GM21825 (cell line): ENCODE data around the gene CTBP2.
A peak's percentile ranks its signal among the peaks of the same experiment; 100 is the strongest.

Experiments
- ATAC-seq: cut with Tn5 transposase; IDR thresholded peaks from one replicate; pipeline ENCODE4 v1.9.1; 2021; ENCODE audit warnings: mild to moderate bottlenecking, moderate library complexity; ENCODE audit not compliant: unreplicated experiment

The CTBP2 gene

DNA sequence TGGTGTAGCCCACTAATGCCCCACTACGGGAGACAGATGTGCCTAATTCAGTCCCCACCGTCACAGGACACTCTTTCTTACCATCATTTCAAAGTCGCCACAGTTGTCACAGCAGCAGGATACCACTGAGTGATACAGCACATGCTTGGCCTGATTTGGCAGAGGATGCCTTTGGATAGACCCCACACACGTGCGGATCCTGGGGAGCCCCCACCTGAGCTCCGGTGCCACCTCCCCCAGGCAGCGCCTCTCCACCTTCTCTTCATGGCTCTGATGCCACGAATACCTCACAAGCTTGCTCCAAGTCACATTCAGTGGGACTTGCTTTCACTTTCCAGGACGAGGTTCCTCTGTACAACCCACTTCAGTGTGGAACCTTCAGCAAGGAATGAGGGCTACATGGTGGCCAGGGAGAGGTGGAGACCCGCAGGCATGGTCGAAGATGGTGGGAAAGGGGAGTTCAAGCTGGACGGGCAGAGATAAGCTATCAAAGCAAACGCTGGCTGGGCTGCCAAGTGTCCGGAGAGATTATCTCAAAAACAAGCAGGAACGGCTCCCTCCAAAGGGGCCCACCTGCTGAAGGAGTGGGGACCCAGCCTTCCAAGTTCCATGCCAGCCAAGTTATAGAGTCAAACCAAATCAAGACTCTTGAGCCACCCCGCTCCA is 111.0 kb downstream of the CTBP2 start:
- no peak for ATAC-seq

DNA sequence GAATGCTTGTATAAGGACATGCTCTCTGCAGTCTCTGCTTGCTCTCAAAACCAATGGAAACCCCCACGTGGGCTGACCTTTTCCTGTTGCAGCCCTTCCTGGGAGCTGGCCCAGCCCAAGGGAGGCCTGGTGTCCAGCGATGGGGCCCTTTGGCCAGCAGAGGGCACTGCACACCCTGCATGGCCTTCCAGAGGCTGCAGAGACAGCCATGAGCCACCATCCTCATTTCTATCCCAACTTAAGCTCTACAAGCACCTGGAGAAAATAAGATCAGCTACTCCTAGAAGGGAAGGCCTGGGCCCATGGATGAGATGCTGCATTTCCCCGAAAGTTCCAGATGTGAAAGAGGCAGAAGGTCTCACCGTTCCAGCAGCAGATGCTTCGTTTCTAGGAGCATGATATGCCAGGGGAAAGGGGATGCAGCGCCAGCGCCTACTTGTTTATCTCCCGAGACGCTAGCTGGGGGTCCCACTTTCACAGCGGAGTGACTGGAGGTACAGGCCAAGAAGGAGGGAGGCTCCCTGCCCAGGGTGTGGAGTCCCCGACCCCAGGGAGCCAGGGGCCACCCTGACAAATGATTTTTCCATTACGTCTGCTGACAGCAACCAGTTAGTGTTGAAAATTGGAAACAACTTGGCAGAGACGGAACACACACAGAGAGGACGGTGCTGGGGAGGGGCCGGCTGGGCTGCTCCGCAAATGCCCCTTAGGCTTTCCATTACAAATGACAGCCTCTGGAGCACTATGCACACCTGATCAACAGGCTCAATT is 112.1 kb downstream of the CTBP2 start:
- peak; percentile 93 for ATAC-seq

DNA sequence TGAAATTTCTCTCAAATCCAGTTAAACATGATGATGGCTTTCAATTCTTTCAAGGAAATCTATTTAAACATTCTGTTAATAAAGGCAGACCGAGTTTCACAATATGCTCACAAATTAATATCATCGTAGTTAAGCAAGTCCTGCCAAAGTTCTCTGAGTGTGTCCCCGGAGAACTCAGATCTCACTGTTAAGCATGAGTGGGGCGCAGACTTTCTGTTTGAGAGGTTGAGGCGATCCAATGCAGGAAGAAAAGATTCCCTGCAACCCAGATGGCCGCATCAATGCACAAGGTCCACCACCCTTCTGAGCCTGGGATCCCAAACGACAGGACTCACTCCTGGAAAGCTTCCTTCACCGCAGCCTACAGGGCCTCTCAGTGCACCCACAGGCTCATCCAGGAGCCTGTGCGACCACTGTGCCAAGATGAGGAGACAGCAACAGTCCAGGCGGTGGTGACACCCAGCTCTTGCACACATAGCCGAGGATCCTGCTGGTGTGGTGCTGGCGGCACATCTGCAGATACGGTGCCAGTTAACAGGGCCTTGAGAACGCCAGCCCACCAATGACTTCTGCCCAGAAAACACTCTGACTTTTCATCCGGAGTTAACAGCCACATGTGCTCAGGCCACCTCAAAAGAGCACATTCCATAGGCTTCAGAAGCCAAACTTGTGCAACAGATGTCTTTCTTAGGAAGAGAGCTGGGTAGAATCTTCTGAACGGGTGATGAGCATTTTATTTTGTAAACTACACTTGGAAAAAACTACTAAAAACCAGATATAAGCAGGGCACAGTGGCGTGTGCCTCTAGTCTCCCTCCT is 116.3 kb downstream of the CTBP2 start:
- no peak for ATAC-seq

DNA sequence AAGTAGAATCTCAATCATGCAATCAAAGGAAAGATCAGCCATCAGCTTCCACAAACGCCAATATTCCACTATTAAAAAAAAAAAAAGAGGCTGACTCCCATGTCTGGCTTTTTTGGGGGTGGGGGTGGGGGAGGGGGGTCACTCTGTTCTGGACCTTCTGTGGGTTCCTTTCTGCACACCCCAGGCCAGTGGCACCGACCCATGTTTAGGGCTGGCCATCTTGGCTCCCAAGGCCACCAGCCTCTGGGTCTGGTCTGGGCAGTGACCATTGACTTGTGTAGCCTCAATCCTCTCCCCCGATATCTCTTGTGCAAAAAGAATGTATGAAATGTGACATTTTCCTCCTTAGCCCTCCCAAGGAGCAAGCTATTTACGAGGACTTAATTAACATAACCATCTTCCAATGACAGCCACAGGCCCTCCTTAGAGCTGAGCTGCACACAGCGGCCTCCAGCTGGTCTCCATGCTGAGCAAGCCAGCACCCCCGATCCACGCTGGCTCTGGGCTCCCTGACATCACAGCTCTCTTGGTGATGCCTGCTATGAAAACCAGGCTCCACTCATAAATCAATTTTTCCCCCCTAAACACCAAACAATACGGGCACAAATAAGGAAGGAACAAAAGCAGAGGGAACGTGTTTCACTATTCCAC is 118.4 kb downstream of the CTBP2 start:
- ATAC-seq = no peak

DNA sequence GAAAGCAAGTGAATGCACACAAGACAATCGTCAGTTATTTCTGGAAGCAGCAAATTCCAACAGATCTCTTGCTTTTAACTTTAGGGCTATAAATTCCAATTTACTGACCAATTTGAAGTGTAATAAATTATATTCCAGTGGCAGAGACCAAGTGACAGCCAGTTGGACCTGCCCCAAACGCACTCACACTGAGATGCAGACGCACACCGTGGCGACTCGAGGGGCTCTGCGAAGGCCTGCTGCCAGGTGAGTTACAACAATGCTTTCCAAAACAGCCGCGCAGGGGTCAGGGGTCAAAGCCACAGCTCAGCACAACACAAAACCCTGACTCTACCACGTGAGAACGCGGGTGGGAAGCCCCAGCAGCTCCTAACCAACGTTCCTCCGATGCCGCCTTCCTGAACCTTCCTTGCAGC is 121.0 kb downstream of the CTBP2 start:
- ATAC-seq = no peak

DNA sequence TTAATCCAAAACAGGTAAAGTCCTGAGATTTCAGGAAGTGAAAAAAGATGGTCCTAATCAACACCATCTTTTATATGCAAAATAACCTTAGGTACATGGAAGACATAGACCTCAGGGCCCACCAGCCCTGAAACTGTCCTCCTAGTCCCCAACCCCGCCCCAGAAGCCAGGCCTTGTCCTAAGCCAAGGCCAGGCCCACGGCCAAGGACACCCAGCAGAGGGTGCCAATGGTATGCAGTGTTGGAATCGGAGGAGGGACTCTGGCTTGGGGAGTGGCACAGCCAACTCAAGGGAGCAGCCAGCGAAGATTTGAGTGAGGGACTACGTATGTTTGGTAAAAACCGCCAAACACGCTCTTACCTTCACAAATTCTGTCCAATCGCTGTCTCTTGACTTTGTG is 121.7 kb downstream of the CTBP2 start:
- ATAC-seq = no peak

DNA sequence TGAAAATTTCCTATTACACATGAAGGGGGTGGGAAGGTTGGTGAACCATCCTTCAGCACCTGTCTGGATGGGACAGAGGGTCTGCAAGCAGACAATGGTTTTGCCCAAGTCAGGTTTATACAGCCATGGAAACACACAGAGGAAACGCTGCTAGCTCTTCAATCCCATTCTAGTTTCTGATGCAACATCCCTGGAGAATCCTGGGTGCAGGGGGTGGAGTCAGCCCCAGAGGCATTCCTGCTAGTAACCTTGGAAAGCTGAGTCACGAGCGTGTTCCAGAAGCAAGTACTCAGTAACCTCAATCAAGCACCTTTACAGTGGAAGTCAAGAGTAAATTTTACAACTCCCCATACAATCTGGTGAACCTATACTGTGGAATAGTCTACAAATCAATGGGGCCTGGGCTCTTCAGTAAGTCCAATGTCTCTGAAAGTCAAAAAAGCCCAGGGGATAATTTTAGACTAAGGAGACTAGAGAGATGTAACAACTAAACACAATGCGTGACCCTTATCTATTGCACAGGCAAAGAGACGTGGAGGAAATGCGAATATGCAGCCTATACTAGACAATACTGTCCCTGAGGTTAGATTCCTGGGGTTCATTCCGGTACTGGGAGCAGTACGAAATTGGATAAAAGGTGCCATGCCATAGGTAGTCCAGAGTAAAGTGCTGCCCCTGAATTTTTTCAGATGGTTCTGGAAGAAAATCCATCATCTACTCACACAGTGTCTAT is 123.1 kb downstream of the CTBP2 start:
- ATAC-seq = no peak

DNA sequence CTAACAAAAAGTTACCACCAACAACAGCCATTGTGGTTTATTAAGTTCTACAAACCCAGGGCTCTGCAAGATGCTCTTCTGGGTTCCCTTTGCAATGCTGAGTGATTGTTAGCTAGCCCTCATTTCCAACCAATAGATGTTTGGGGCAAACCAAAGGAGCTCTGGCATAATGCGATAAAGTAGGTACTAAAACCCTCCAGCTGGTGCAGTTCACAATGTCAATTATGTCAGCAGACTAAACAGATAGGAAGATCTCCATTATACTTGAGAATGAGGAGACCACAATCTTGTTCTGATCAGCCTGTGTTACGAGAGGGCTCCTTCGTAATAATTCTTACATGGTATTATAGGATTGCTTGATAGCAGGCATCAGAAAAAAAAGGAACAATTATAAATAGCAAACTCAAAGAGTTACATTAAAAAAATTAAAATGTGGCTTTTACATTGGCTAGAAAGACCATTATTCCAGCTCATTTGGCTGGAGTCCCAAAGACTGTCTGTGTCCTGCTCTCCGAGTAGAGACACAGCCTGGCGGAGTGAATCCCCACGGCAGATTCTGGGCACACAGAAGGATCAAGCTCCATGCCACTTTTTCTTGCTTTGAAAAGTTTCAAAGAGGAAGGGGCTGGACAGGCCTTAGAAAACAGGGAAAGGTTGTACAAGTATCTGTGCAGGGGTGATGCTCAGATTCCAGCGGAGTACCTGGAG is 124.6 kb downstream of the CTBP2 start:
- no peak for ATAC-seq

DNA sequence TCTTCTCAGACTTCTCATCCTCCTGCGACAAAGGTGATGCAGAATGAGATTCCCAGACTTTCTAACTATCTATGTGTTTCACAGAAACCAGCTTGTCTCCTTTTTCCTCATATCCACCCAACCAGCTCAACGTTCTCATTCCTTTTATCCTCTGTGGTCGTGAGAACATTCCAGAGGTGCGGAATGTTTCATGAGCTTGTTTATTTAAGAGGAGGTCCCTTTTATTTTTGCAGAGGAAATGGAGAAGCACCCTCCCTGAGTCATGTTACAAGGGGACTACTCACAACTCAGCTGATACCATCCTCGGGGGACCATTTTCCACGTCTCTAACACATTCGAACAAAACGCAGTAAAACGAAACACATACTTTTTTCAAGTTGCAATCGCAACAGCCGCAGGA is 125.2 kb downstream of the CTBP2 start:
- ATAC-seq = no peak

DNA sequence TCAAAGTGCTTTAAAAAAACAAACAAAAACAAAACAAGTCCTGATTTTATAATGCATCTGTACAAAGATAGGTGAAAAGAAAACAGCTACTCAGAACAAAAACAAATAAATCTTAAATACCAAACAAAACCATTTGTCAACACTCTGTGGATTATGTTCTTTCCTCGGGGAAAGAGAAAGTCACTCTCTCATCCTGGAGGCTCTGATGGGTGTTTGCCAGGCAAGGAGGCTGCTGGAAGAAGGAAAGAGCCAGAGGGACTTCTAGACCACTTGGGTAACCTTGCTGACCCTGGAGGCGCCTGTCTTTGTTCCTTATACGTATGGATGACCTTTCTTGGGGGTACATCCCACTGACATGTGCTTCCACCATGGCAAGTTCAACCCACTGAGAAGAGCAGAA is 125.7 kb downstream of the CTBP2 start:
- ATAC-seq = no peak

DNA sequence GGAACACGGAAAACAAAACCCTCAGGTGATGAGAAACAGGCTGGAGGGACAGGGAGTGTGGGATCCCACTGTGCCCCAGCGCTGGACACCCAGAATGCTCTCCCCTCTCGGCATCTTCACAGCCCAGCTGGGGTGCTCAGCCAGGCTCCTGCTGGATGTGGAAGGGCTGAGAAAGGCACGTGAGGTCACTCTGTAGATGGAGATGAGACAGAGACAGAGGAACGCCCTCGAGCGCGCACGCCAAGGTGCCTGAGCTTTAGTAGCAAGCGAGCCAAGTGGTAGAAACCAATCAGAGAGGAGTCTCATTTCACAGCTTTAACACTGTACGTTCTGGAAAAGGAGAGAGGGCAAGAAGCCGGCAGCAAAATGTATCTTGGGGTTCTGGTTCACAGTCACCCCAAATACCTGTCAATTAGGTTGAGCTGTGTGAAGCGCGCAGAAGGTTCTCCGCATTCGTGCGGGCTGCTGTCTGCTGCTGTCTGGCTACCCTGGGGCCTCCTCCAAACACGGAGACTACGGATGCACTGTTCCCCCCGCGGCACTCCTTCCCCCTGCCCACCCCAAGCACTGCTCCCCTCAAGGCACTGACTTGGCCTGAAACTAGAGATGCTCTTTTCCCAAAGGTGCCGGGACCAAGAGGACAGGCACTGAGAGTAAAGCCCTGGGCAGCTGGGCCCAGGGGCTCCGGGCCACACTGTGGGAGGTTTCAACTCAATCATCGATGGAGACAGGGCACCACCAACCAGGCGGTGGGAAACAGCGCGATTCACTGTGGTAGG is 127.0 kb downstream of the CTBP2 start:
- no peak for ATAC-seq

DNA sequence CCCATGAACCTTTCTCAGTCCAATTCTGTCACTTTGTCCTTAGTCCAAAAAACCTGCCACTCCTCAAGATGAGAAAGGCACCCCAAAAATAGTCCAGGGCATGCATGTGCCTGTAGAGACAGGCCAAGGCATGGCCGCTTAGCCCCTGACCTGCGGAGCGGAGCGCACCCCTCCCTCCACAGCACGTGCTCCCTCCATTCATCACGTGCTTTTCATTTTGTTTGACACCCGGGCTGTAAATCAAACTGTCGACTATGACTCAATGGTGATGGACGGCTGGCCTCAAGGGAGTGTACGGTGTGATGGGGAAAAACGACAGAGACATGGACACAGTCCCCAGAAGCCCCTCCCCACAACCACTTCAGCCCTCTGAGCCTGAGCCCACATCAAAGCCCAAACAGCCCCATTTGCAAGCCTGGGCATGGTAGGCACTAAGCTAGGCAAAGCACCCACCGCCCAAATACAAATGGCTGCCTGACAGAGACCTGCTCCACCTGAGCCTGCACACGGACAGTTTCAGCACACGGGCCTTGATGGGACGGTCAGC is 127.8 kb downstream of the CTBP2 start:
- no peak for ATAC-seq

DNA sequence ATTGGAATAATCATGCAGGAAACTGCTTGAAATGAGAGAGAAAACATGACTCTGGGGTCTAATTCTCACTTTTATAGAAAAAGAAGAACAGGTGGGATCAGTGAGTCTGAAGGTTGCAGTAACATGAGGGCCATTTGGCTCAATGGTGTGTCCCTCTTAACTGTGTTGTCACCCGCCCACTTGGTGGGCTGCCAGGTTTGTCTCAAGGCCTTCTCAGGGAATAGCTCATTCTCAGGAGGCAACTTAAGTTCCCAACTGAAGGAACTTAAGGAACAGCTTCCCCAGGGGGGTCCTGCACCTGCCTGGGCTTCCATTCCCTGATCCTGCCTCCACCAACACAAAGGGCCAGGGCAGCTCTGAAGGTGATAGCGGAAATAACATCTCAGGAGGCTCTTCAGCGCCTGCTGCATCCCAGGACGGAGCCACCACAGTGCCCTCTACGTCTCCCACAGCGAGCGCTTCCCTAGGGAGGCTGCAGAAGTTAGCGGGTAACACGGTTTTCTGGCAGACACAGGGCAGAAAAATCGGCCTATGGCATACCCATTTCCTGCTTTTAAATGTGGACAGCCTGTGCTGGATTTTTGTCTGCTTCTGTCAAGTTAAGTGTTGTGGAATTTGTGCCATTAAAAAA is 129.7 kb downstream of the CTBP2 start:
- no peak for ATAC-seq

DNA sequence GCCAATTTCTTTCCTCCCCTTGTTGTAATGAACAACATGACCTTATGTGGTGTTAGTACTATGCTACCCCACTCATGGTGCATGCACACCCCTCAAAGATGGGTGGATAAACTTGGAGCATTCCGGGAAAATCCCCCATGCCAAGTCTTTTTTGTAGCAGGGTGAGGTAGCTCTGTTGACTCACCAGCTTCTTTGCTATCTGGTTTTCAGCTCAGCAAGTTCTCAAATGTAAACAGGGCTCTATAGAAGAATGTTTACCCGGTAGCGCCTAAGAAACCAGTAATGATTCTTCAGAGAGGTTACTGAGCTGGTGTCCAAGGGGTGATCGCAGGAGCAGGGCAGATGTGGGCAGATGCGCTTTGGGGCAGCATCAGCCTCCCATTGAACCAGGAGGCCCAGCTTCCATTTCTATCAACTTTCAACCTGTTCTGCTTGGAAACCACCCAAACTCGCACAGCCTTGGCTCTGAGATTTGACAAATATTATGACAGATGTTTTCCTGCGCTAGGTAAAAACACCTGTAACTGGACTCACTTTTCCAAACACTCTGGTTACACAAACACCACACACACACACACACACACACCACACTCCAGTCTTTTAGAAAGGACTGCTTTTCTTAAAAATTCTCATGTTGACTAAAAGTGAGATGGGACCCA is 130.7 kb downstream of the CTBP2 start:
- no peak for ATAC-seq

DNA sequence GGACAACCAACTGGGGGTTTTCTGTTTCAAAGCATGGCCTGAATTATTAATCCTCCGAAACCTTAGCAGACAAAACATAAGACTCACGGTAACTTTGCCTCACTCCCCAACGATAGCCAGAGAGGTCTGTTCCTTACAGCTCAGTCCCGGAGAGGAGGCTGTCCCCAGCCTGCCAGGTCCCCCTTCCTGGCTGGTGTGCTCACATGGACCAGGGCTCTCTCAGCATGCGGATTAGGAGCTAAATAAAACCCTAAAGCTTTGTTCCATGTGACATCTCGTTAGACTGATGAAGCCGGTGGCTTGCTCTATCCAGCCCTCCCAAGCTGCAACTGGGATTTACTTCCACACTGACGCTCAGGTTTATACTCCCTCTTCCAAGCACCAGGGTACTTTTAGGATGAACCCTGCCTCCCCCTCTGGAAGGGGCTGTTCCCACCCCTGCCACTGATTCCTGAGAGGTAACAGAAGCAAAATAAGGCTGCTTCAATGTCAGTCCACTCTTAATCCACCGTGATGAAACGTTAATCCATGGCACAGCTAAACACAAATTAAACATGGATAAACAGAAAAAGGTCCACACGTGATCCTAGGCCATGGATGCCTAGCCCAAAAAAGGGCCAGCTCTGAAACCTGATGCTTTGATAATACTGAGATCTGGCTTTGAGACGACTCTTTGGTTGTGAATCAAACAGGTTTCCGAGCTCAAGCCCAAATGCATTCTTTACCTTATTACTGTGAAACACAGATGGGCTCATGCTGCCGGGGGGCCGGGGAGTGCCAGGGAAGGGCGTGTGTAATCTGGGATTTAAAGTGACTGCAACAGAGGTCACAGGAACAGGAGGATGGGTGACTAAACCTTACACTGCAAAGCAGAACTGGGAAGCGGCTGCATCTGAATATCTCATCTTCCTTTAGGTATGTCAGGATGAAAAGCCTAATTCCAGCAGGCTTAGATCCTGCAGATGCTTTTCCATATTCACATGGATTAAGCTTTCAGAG is 132.2 kb downstream of the CTBP2 start:
- ATAC-seq = no peak

DNA sequence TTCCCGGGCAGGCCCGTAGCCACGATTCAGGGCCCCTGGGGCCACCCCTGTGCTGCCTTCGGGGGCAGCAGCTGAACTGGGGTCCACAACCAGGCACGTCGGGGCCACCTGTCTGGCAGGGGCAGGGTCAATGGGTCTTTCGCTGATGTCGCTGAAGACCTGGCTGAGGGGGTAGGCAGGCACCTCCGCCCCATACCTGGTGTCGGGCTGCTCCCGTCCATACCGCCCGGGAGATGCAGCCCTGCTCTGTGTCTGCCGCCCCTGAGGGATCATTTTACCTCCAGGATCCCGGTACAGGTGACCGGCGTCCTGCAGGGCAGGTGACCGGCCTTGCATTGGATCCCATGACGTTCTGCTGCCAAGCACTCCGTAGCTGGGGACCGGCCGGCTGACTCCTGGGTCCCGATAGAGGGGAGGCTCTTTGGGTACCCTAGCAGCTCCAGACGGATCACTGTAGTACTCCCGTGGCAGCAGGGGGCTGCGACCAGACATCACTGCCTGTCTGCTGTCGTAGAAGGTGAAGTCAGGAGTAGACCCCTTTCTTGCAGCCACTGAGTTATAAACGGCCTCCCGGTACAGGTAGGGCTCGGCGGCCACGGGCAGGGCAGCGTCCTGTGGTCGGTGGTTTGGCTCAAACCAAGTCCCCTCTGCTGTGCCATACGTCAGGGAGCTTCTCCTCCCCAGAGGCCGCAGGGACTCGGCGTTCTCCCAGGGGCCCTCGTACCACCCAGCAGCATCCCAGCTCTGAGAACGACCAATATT is 133.2 kb downstream of the CTBP2 start:
- ATAC-seq = no peak
